B cell (primary cell): ENCODE measurements around the gene HES1. TPM values are rescaled to one million over a fixed set of nuclear protein-coding genes. Genes with fewer than 3 reads are reported as not detected.

Source experiments
- ATAC-seq: fragments of 200-7000 bp; cut with Tn5 transposase; one replicate; pipeline ENCODE4 v1.10.0; 2021; ENCODE audit warnings: low read depth, mild to moderate bottlenecking, moderate number of reproducible peaks, moderate library complexity
- CTCF ChIA-PET: fragments of 350-600 bp; sonication (Branson Sonifier 250); formaldehyde crosslinking; loops from one replicate; lab custom pipeline; 2021; ENCODE audit warnings: antibody characterized with exemption, inconsistent platforms; lab: Charles Lee
- POLR2A ChIA-PET: fragments of 350-600 bp; sonication (Branson Sonifier 250); formaldehyde crosslinking; loops from one replicate; lab custom pipeline; 2021; ENCODE audit warnings: antibody characterized with exemption; lab: Charles Lee
- DNase-seq: peaks from one replicate; pipeline ENCODE4 v3.0.0; 2013
- H2AFZ ChIP-seq: 2 replicates; pipeline ENCODE4 v1.6.1; 2012; ENCODE audit warnings: mild to moderate bottlenecking, low read depth, low read length; ENCODE audit not compliant: insufficient read depth, poor library complexity, severe bottlenecking
- H3K27ac ChIP-seq, 2 donors: 1 replicate in 1 of 2; 2 replicates in 1 of 2; pipeline ENCODE4 v1.5.1; 2012 to 2013; ENCODE audit warnings: low read length in 2 of 2, mild to moderate bottlenecking in 2 of 2, moderate library complexity in 1 of 2
- H3K27me3 ChIP-seq, 4 experiments: fragments of 200-600 bp in 1 of 4; sonication (generic) in 1 of 4; replicated peaks in 1 of 4; 1 replicate in 2 of 4; 2 replicates in 2 of 4; pipeline versions ENCODE4 v1.6.1 to v1.7.0; 2013 to 2016; ENCODE audit warnings: low read length in 3 of 4, mild to moderate bottlenecking in 2 of 4, mixed read lengths in 1 of 4, moderate library complexity in 1 of 4; ENCODE audit not compliant: insufficient read depth in 4 of 4, control insufficient read depth in 3 of 4; ENCODE audit errors: control extremely low read depth in 1 of 4
- H3K36me3 ChIP-seq, 2 experiments: replicated peaks in 1 of 2; 1 replicate in 1 of 2; 2 replicates in 1 of 2; pipeline versions ENCODE4 v1.6.1 to v1.7.1; 2013; ENCODE audit warnings: low read length in 1 of 2; ENCODE audit not compliant: insufficient read depth in 2 of 2, control insufficient read depth in 1 of 2; ENCODE audit errors: control extremely low read depth in 1 of 2, extremely low read depth in 1 of 2
- H3K4me1 ChIP-seq, 2 donors: fragments of 200-600 bp in 1 of 2; sonication (generic) in 1 of 2; 1 replicate in 1 of 2; 2 replicates in 1 of 2; pipeline versions ENCODE4 v1.5.1 to v1.6.1; 2013 to 2017; ENCODE audit warnings: low read length in 2 of 2; ENCODE audit not compliant: control insufficient read depth in 2 of 2, insufficient read depth in 2 of 2
- H3K4me2 ChIP-seq: replicated peaks from 2 replicates; pipeline ENCODE3; 2012; ENCODE audit warnings: mild to moderate bottlenecking, low read depth, low read length; ENCODE audit not compliant: poor library complexity, severe bottlenecking
- H3K4me3 ChIP-seq, 5 experiments: fragments of 200-600 bp in 1 of 5; sonication (generic) in 1 of 5; 1 replicate in 3 of 5; 2 replicates in 2 of 5; pipeline versions ENCODE4 v1.5.1 to v1.7.0; 2011 to 2016; ENCODE audit warnings: low read length in 4 of 5, mild to moderate bottlenecking in 4 of 5, low read depth in 2 of 5, control low read depth in 1 of 5, moderate library complexity in 1 of 5; ENCODE audit not compliant: insufficient read depth in 1 of 5; ENCODE audit errors: control extremely low read depth in 1 of 5, extremely low read depth in 1 of 5
- H3K79me2 ChIP-seq: fragments of 200-600 bp; sonication (generic); one replicate; pipeline ENCODE4 v1.6.0; 2016; ENCODE audit warnings: low read length; ENCODE audit not compliant: control insufficient read depth, insufficient read depth
- H3K9ac ChIP-seq: fragments of 200-600 bp; sonication (generic); 2 replicates; pipeline ENCODE4 v1.6.1; 2017; ENCODE audit warnings: mild to moderate bottlenecking, low read length, moderate library complexity
- H3K9me3 ChIP-seq, 3 donors: one replicate each; pipeline versions ENCODE4 v1.6.1 to v1.7.1; 2013; ENCODE audit warnings: low read length in 2 of 3; ENCODE audit not compliant: control insufficient read depth in 2 of 3, insufficient read depth in 1 of 3; ENCODE audit errors: control extremely low read depth in 1 of 3
- H4K20me1 ChIP-seq: 2 replicates; pipeline ENCODE4 v1.6.0; 2012; ENCODE audit warnings: mild to moderate bottlenecking, low read length; ENCODE audit not compliant: insufficient read depth, control insufficient read depth, poor library complexity, severe bottlenecking
- H3K27ac Mint-ChIP-seq: one replicate; pipeline ENCODE4 v1.8.0; 2021; ENCODE audit warnings: mixed read lengths
- H3K27me3 Mint-ChIP-seq: one replicate; pipeline ENCODE4 v1.8.0; 2021; ENCODE audit warnings: mixed read lengths
- H3K4me1 Mint-ChIP-seq: one replicate; pipeline ENCODE4 v1.8.0; 2021; ENCODE audit warnings: mixed read lengths
- H3K4me3 Mint-ChIP-seq: one replicate; pipeline ENCODE4 v1.8.0; 2021; ENCODE audit warnings: mixed read lengths
- H3K9me3 Mint-ChIP-seq: one replicate; pipeline ENCODE4 v1.8.0; 2022; ENCODE audit warnings: mixed read lengths; ENCODE audit not compliant: insufficient read depth
- EZH2 ChIP-seq: IDR thresholded peaks from 2 replicates; pipeline ENCODE4 v1.6.1; 2012; ENCODE audit warnings: borderline replicate concordance, low read depth, mild to moderate bottlenecking, moderate library complexity, low read length; ENCODE audit not compliant: insufficient read depth, poor library complexity, severe bottlenecking
- WGBS: methylation state at CpG from one replicate; pipeline ENCODE4 v1.1.5; 2013; ENCODE audit warnings: missing lambda C conversion rate; ENCODE audit not compliant: insufficient coverage; 5-methylcytosine and 5-hydroxymethylcytosine counted together
- intact Hi-C: fragments of 100-400 bp; cut with micrococcal nuclease; formaldehyde crosslinking; loops from one replicate; pipeline ENCODE4 v1.10.0; 2022
- polyA plus RNA-seq: library from polyadenylated mRNA; depleted of rRNA; stranded (reverse); fragments of >200 nt; gene quantifications from 2 replicates; pipeline ENCODE4 v1.2.3, GENCODE V29; 2012
- total RNA-seq, 2 donors: library from RNA; stranded (reverse); fragments of 120-200 nt in 1 of 2; gene quantifications; 1 replicate in 1 of 2; 2 replicates in 1 of 2; pipeline versions ENCODE4 v1.2.3 to v1.2.4, GENCODE V29; 2013 to 2022
- TF ChIP-seq, protein P1 (sequence below): fragments of 200-600 bp; IDR thresholded peaks from one replicate; pipeline ENCODE4 v1.8.0; 2022; ENCODE audit warnings: antibody characterized with exemption, mild to moderate bottlenecking

The HES1 gene
- total and polyA plus RNA-seq, 2 donors (not counting 1 experiment from before 2014, with no cell fraction given), result 2.4 to 60.3 TPM

DNA sequence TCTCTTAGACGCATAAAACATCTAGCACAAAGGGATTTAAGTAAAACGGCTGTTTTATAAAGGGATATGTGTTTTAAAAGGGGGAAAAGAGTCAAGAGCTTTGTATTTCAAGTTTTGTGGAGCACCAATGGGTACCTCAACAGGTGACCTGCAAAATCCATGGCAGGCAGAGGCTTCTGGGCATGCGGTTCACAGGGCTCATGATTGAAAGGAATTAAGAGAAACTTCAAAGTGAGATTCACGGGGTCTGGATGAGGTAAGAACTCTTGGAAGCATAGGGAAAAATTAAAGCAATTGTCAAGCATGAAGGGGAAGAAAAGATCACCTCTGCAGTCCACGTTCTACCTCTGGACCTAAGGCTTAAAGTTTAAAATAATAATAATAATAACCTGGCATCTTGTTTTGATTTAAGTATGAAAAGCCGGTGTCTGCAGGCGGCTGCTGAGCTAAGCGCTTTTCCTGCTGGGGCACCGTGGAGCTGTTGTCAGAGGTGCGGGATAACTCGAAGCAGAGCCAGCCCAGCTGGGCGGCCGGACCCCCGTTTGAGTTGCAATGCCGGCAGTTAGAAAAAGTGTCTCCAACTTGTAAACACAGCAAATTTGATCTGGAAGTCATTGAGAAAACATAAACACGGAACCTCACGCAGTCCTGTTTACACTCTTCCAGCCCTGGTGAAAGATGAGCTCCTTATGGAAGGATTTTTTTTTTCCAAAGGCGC, 40.5 kb downstream of the HES1 start:
- CTCF ChIA-PET, result no interaction called here

DNA sequence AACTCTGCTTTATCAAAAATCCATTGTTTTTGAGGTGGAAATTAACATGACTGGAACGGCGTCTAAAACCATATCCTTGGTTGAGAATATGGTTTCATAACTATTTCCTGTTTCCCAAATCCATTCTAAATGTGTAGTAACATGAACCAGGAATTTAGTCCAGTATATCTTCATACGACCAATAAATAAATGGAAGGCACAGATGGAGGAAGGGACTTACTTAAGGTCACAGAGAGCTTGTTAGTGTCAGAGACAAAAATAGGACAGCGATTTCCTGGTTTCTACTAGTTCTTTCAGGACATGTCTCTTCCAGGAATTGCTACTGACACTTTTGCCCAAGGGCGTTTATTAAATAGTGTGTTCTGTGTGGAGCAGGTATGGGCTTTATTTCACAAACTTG, 41.2 kb downstream of the HES1 start:
- H3K27ac Mint-ChIP-seq, result no peak overlapping the region
- 89% methylated on average over 3 of the region's 5 CpGs for WGBS

More for the DNA sequence above, 40.5 kb downstream of the HES1 start:
- no peak for TF ChIP-seq EZH2
- TF ChIP-seq, protein P1, sequence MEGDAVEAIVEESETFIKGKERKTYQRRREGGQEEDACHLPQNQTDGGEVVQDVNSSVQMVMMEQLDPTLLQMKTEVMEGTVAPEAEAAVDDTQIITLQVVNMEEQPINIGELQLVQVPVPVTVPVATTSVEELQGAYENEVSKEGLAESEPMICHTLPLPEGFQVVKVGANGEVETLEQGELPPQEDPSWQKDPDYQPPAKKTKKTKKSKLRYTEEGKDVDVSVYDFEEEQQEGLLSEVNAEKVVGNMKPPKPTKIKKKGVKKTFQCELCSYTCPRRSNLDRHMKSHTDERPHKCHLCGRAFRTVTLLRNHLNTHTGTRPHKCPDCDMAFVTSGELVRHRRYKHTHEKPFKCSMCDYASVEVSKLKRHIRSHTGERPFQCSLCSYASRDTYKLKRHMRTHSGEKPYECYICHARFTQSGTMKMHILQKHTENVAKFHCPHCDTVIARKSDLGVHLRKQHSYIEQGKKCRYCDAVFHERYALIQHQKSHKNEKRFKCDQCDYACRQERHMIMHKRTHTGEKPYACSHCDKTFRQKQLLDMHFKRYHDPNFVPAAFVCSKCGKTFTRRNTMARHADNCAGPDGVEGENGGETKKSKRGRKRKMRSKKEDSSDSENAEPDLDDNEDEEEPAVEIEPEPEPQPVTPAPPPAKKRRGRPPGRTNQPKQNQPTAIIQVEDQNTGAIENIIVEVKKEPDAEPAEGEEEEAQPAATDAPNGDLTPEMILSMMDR, result no peak
- no peak overlapping the region for H3K4me2 ChIP-seq
- Mint-ChIP-seq H3K27ac (no peak overlapping the region), H3K4me1 (no peaks in the 10 kb centered on the region), H3K4me3 (no peak overlapping the region), H3K27me3 (peaks cover 36% of the 10 kb centered on the region), H3K9me3 (no peaks in the 10 kb centered on the region)
- no peak for ATAC-seq
- DNase-seq, result no peak
- H3K4me1 ChIP-seq, result no peaks in the 10 kb centered on the region
- no peak overlapping the region for H3K9ac ChIP-seq
- no peak overlapping the region for H3K4me3 ChIP-seq
- H3K79me2 ChIP-seq, result no peaks in the 10 kb centered on the region
- no peak overlapping the region for H2AFZ ChIP-seq
- 98% methylated on average over 14 of the region's 18 CpGs for WGBS
- H3K9me3 ChIP-seq, result no peaks in the 10 kb centered on the region
- H3K27ac ChIP-seq, result no peak overlapping the region
- intact Hi-C loops, result no loop called here
- no peaks in the 10 kb centered on the region for H3K36me3 ChIP-seq
- H3K27me3 ChIP-seq, result peaks cover 0 to 12% (median 2%) of the 10 kb centered on the region in 4 experiments
- no peaks in the 10 kb centered on the region for H4K20me1 ChIP-seq
- POLR2A ChIA-PET, result no interaction called here

More for the DNA sequence above, 41.2 kb downstream of the HES1 start:
- Histone ChIP-seq H3K79me2 (no peaks in the 10 kb centered on the region), H3K4me1 (no peaks in the 10 kb centered on the region), H3K36me3 (no peaks in the 10 kb centered on the region), H3K9ac (no peak overlapping the region), H4K20me1 (no peaks in the 10 kb centered on the region), H3K4me2 (no peak overlapping the region), H3K9me3 (no peaks in the 10 kb centered on the region), H3K4me3 (no peak overlapping the region), H2AFZ (no peak overlapping the region), H3K27me3 (peaks cover 0 to 12% (median 1%) of the 10 kb centered on the region in 4 experiments), H3K27ac (no peak overlapping the region)
- CTCF ChIA-PET, result no interaction called here
- intact Hi-C loops, result no loop called here
- Mint-ChIP-seq H3K9me3 (no peaks in the 10 kb centered on the region), H3K4me3 (no peak overlapping the region), H3K4me1 (no peaks in the 10 kb centered on the region), H3K27me3 (peaks cover 36% of the 10 kb centered on the region)
- POLR2A ChIA-PET, result no interaction called here
- DNase-seq (no peak), ATAC-seq (no peak)
- TF ChIP-seq, protein P1, result no peak
- no peak for TF ChIP-seq EZH2
